T-helper 1 cell treated with Interleukin-12 subunit alpha and Interleukin-12 subunit beta and Interleukin-4 antibody, amounts not matched to agents 30 μg/mL and 1 μg/mL, for 36 hours (primary cell): Measurements from ENCODE around the gene SH3RF3.

Source experiments
- H3K27ac Mint-ChIP-seq: one replicate; pipeline ENCODE4 v1.8.0; 2021; ENCODE audit warnings: mild to moderate bottlenecking, mixed read lengths
- H3K27me3 Mint-ChIP-seq: one replicate; pipeline ENCODE4 v1.8.0; 2021; ENCODE audit warnings: low read depth, mixed read lengths
- H3K36me3 Mint-ChIP-seq: one replicate; pipeline ENCODE4 v1.8.0; 2021; ENCODE audit warnings: low read depth, mixed read lengths
- H3K4me1 Mint-ChIP-seq: one replicate; pipeline ENCODE4 v1.8.0; 2021; ENCODE audit warnings: low read depth, mixed read lengths
- H3K4me3 Mint-ChIP-seq: one replicate; pipeline ENCODE4 v1.8.0; 2021; ENCODE audit warnings: mild to moderate bottlenecking, moderate library complexity, mixed read lengths
- H3K9me3 Mint-ChIP-seq: one replicate; pipeline ENCODE4 v1.8.0; 2021; ENCODE audit warnings: mixed read lengths

The SH3RF3 gene

GRCh38 chr2:109197491-109198418 is 68.8 kb downstream of the SH3RF3 start:
- Mint-ChIP-seq H3K27me3 (peaks cover 36% of the 10 kb centered on the region), H3K36me3 (no peaks in the 10 kb centered on the region), H3K9me3 (no peaks in the 10 kb centered on the region), H3K4me3 (no peak overlapping the region), H3K4me1 (no peaks in the 10 kb centered on the region), H3K27ac (no peak overlapping the region)

- Mint-ChIP-seq H3K36me3 (no peaks in the 10 kb centered on the region), H3K4me3 (no peak overlapping the region), H3K27ac (no peak overlapping the region), H3K27me3 (peaks cover 37% of the 10 kb centered on the region), H3K4me1 (no peaks in the 10 kb centered on the region), H3K9me3 (no peaks in the 10 kb centered on the region)
Observed at GRCh38 chr2:109199790-109200189, 70.8 kb downstream of the SH3RF3 start.

GRCh38 chr2:109200616-109201464 is 71.8 kb downstream of the SH3RF3 start:
- no peak overlapping the region for H3K27ac Mint-ChIP-seq
- no peaks in the 10 kb centered on the region for H3K4me1 Mint-ChIP-seq
- no peaks in the 10 kb centered on the region for H3K36me3 Mint-ChIP-seq
- no peak overlapping the region for H3K4me3 Mint-ChIP-seq
- no peaks in the 10 kb centered on the region for H3K9me3 Mint-ChIP-seq
- peaks cover 38% of the 10 kb centered on the region for H3K27me3 Mint-ChIP-seq

GRCh38 chr2:109201465-109202327 is 72.7 kb downstream of the SH3RF3 start:
- no peak overlapping the region for H3K4me3 Mint-ChIP-seq
- peaks cover 42% of the 10 kb centered on the region for H3K27me3 Mint-ChIP-seq
- no peaks in the 10 kb centered on the region for H3K4me1 Mint-ChIP-seq
- H3K27ac Mint-ChIP-seq: no peak overlapping the region
- H3K36me3 Mint-ChIP-seq: no peaks in the 10 kb centered on the region
- no peaks in the 10 kb centered on the region for H3K9me3 Mint-ChIP-seq

GRCh38 chr2:109202486-109202885 is 73.5 kb downstream of the SH3RF3 start:
- Mint-ChIP-seq H3K4me1 (no peaks in the 10 kb centered on the region), H3K27me3 (peaks cover 45% of the 10 kb centered on the region), H3K4me3 (no peak overlapping the region), H3K9me3 (no peaks in the 10 kb centered on the region), H3K36me3 (no peaks in the 10 kb centered on the region), H3K27ac (no peak overlapping the region)

GRCh38 chr2:109203246-109204011 is 74.4 kb downstream of the SH3RF3 start:
- Mint-ChIP-seq H3K36me3 (no peaks in the 10 kb centered on the region), H3K4me1 (no peaks in the 10 kb centered on the region), H3K27ac (no peak overlapping the region)

GRCh38 chr2:109204412-109204811 is 75.4 kb downstream of the SH3RF3 start:
- peaks cover 57% of the 10 kb centered on the region for H3K27me3 Mint-ChIP-seq
- no peak overlapping the region for H3K4me3 Mint-ChIP-seq
- no peaks in the 10 kb centered on the region for H3K4me1 Mint-ChIP-seq
- H3K9me3 Mint-ChIP-seq: no peaks in the 10 kb centered on the region
- no peaks in the 10 kb centered on the region for H3K36me3 Mint-ChIP-seq
- no peak overlapping the region for H3K27ac Mint-ChIP-seq

More at GRCh38 chr2:109203246-109204011, 74.4 kb downstream of the SH3RF3 start:
- Mint-ChIP-seq H3K4me3 (no peak overlapping the region), H3K27me3 (peaks cover 47% of the 10 kb centered on the region), H3K9me3 (no peaks in the 10 kb centered on the region)

GRCh38 chr2:109205447-109205846 is 76.4 kb downstream of the SH3RF3 start:
- Mint-ChIP-seq H3K36me3 (no peaks in the 10 kb centered on the region), H3K4me3 (no peak overlapping the region), H3K9me3 (no peaks in the 10 kb centered on the region), H3K27me3 (peaks cover 66% of the 10 kb centered on the region), H3K4me1 (no peaks in the 10 kb centered on the region), H3K27ac (no peak overlapping the region)

GRCh38 chr2:109206569-109207146 is 77.7 kb downstream of the SH3RF3 start:
- H3K36me3 Mint-ChIP-seq: no peaks in the 10 kb centered on the region
- no peak overlapping the region for H3K4me3 Mint-ChIP-seq
- H3K9me3 Mint-ChIP-seq: no peaks in the 10 kb centered on the region
- no peak overlapping the region for H3K27ac Mint-ChIP-seq
- H3K27me3 Mint-ChIP-seq: peaks cover 73% of the 10 kb centered on the region
- H3K4me1 Mint-ChIP-seq: peaks cover 6% of the 10 kb centered on the region

GRCh38 chr2:109207176-109207575 is 78.2 kb downstream of the SH3RF3 start:
- Mint-ChIP-seq H3K36me3 (no peaks in the 10 kb centered on the region), H3K4me3 (no peak overlapping the region), H3K27me3 (peaks cover 73% of the 10 kb centered on the region), H3K4me1 (peaks cover 6% of the 10 kb centered on the region), H3K27ac (no peak overlapping the region), H3K9me3 (no peaks in the 10 kb centered on the region)

GRCh38 chr2:109208071-109208950 is 79.3 kb downstream of the SH3RF3 start:
- H3K36me3 Mint-ChIP-seq: no peaks in the 10 kb centered on the region
- peaks cover 83% of the 10 kb centered on the region for H3K27me3 Mint-ChIP-seq
- no peak overlapping the region for H3K4me3 Mint-ChIP-seq

GRCh38 chr2:109208951-109209335 is 79.9 kb downstream of the SH3RF3 start:
- peaks cover 14% of the 10 kb centered on the region for H3K4me1 Mint-ChIP-seq
- no peak overlapping the region for H3K4me3 Mint-ChIP-seq
- no peaks in the 10 kb centered on the region for H3K9me3 Mint-ChIP-seq
- no peaks in the 10 kb centered on the region for H3K36me3 Mint-ChIP-seq
- no peak overlapping the region for H3K27ac Mint-ChIP-seq
- peaks cover 83% of the 10 kb centered on the region for H3K27me3 Mint-ChIP-seq

More at GRCh38 chr2:109208071-109208950, 79.3 kb downstream of the SH3RF3 start:
- Mint-ChIP-seq H3K4me1 (peaks cover 8% of the 10 kb centered on the region), H3K9me3 (no peaks in the 10 kb centered on the region), H3K27ac (no peak overlapping the region)
